Fibroblast of the aortic adventitia (primary cell): ENCODE measurements around the gene PYGL. TPM values are rescaled to one million over a fixed set of nuclear protein-coding genes. Genes with fewer than 3 reads are reported as not detected.
A peak's percentile ranks its signal among the peaks of the same experiment; 100 is the strongest.
"Not testable (repeated sequence)": the region's sequence is repeated elsewhere in the genome, so short reads cannot be mapped to it uniquely, and the experiment has no call there.

Source experiments
- DNase-seq: peaks from one replicate; pipeline ENCODE4 v3.0.0-alpha.2; 2010; ENCODE audit warnings: low read depth
- H3K4me3 ChIP-seq: 2 replicates; pipeline ENCODE4 v1.5.1; 2011; ENCODE audit warnings: low read depth, mild to moderate bottlenecking, control low read depth, low read length, moderate library complexity
- total RNA-seq: library from RNA; depleted of rRNA; stranded (reverse); fragments of >200 nt; gene quantifications from 2 replicates; pipeline ENCODE4 v1.2.3, GENCODE V29; 2012; ENCODE audit warnings: low replicate concordance
- TF ChIP-seq, protein P1 (sequence below): IDR thresholded peaks from 2 replicates; pipeline ENCODE4 v1.5.1; 2011; ENCODE audit warnings: mild to moderate bottlenecking, low read length, control low read depth, inconsistent platforms; ENCODE audit not compliant: insufficient read depth

Gene PYGL
- total RNA-seq, 1 donor = 39.3 TPM

DNA sequence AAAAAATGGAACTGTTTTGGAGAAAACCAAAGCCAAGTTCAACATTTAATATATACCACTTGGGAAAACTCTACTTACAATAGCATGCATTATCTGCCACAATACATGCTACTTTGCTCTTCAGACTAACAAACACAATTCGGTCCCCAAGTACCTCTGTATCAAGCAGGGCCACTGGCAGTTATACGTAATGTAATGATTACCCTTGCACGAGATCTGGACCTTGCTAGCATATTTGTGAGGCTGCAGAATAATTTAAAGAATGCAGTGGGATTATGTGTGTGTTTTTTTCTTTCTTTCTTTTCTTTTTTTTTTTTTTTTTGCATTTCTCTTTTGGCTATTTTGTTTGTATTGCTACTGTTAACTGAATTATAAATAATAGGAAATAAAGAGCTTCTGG lies 22.8 kb upstream of the PYGL start:
- peak; percentile 49 for DNase-seq
- TF ChIP-seq, protein P1, sequence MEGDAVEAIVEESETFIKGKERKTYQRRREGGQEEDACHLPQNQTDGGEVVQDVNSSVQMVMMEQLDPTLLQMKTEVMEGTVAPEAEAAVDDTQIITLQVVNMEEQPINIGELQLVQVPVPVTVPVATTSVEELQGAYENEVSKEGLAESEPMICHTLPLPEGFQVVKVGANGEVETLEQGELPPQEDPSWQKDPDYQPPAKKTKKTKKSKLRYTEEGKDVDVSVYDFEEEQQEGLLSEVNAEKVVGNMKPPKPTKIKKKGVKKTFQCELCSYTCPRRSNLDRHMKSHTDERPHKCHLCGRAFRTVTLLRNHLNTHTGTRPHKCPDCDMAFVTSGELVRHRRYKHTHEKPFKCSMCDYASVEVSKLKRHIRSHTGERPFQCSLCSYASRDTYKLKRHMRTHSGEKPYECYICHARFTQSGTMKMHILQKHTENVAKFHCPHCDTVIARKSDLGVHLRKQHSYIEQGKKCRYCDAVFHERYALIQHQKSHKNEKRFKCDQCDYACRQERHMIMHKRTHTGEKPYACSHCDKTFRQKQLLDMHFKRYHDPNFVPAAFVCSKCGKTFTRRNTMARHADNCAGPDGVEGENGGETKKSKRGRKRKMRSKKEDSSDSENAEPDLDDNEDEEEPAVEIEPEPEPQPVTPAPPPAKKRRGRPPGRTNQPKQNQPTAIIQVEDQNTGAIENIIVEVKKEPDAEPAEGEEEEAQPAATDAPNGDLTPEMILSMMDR = no peak
- H3K4me3 ChIP-seq = no peak overlapping the region

- H3K4me3 ChIP-seq = no peak overlapping the region
- TF ChIP-seq, protein P1 = no peak
- peak; percentile 98 for DNase-seq
Measured at GRCh38 chr14:50964683-50965390, 20.6 kb upstream of the PYGL start.

DNA sequence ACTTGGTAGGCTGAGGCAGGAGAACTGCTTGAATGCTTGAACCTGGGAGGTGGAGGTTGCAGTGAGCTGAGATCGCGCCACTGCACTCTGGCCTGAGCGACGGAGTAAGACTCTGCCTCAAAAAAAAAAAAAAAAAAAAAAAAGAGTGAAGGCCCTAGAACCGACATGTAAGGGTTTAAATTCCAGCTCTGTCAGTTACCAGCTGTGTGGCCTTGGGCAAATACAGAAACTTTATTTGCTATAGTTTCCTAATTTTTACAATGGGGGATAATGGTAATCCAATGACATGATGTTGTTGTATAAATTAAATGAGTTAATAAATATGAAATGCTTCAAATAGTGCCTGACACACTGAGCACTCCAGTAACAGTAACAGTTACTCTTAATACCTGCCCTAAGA lies 19.6 kb upstream of the PYGL start:
- TF ChIP-seq, protein P1 = no peak
- H3K4me3 ChIP-seq = no peak overlapping the region
- DNase-seq = no peak

- peak overlapping the region; percentile 40 for H3K4me3 ChIP-seq
- TF ChIP-seq, protein P1 = no peak
Measured at GRCh38 chr14:50961605-50962221, 17.4 kb upstream of the PYGL start.

DNA sequence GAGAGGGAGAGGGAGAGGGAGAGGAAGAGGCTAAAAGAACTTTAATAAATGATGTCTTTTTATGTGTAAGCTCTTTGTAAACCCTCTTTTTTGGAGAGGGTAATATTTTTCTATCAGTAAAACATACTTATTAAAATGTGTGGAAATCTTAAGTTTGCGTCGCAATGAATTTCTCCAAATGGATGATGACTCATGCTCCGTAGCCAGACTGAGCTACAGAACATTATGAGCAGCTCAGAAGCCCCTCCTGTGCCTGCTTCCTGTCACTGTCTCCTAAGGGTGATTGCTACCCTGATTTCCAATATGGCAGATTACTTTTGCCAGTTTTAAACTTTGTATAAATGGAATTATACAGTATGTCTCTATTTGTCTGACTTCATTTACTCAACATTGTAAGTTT lies 13.0 kb upstream of the PYGL start:
- TF ChIP-seq, protein P1 = no peak
- H3K4me3 ChIP-seq = no peak overlapping the region
- peak; percentile 69 for DNase-seq

More at GRCh38 chr14:50961605-50962221, 17.4 kb upstream of the PYGL start:
- DNase-seq = peak; percentile 97

DNA sequence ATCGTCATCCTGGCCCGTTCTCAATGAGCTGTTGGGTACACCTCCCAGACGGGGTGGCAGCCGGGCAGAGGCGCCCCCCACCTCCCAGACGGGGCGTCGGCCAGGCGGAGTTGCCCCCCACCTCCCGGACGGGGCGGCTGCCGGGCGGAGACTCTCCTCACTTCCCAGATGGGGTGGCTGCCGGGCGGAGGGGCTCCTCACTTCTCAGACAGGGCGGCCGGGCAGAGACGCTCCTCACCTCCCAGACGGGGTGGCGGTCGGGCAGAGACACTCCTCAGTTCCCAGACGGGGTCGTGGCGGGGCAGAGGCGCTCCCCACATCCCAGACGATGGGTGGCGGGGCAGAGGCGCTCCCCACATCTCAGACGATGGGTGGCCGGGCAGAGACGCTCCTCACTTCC lies 12.1 kb upstream of the PYGL start:
- not testable (repeated sequence) for DNase-seq, H3K4me3 ChIP-seq

DNA sequence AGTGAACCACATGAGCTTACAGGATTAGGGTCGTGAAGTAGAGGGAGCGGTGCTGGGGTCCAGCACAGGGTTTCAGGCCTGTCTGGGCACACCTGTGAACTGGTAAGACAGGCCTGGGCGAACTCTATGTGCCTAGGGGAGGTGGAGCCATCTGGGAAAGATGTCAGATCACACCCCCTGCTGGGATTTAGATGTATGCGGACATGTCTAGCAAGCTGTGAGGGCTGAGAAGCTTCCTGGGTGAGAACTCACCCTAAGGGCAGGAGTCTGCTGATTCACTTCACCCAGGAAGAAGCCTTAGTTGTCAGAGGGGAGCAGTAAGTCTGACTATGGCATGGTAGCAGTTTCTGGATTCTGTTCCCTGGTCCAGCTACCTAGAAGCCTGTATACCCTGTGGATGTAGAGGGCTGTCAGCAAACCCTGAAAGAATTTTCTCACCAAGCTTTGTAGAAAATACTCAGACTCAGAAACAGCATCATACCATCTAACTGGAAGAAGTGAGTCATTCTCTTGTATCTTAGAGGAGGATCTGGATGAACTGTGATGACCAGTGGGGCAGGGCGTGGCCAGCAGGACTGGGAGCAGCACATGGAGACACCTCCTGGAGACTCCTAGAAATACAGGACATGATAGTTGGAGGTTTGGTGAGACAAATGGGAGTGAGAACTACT lies 11.2 kb upstream of the PYGL start:
- DNase-seq = peak; percentile 93
- TF ChIP-seq, protein P1 = peak; percentile 65
- no peak overlapping the region for H3K4me3 ChIP-seq
